GM12874 (cell line): ENCODE measurements around the gene CKB.

ENCODE experiments used
- CTCF ChIP-seq: IDR thresholded peaks from 2 replicates; pipeline ENCODE4 v1.5.1; 2011; ENCODE audit warnings: low read depth, mild to moderate bottlenecking, control low read depth, low read length, moderate library complexity; ENCODE audit not compliant: insufficient read depth

CKB gene

GRCh38 chr14:103547455-103547940, 24.9 kb upstream of the CKB start:
- TF ChIP-seq CTCF: no peak

- TF ChIP-seq CTCF: peak; percentile 90
These were observed 24.2 kb upstream of the CKB start for GRCh38 chr14:103546652-103547454.

- no peak for TF ChIP-seq CTCF
These were observed 23.5 kb upstream of the CKB start for GRCh38 chr14:103545915-103546651.

GRCh38 chr14:103545219-103545914, 22.7 kb upstream of the CKB start:
- no peak for TF ChIP-seq CTCF

GRCh38 chr14:103544388-103545218, 22.0 kb upstream of the CKB start:
- TF ChIP-seq CTCF: no peak

GRCh38 chr14:103543721-103544387, 21.2 kb upstream of the CKB start:
- no peak for TF ChIP-seq CTCF
